Left forelimb (tissue), 1 donor: Measurements from ENCODE around the gene RPL5.
"Not testable (repeated sequence)": the region's sequence is repeated elsewhere in the genome, so short reads cannot be mapped to it uniquely, and the experiment has no call there.

ENCODE experiments used
- DNase-seq: peaks from one replicate; pipeline ENCODE4 v3.0.0-alpha.2; 2018; ENCODE audit warnings: low spot score

RPL5 gene

GRCh38 chr1:92831762-92832536 is at the start of gene RPL5:
Gene RPL5, plus strand, starts transcription at chr1:92832040. Its CDS starts 75 bp downstream, at chr1:92832115.
- DNase-seq, result peak; percentile 98

GRCh38 chr1:92783550-92783949 is 48.3 kb upstream of the RPL5 start:
- not testable (repeated sequence) for DNase-seq

GRCh38 chr1:92784021-92784638 is 47.7 kb upstream of the RPL5 start:
- peak; percentile 75 for DNase-seq

GRCh38 chr1:92784639-92785500 is 47.0 kb upstream of the RPL5 start, which contains the start of gene EVI5:
Gene EVI5, minus strand, starts transcription at chr1:92785108. Its CDS starts 48,562 bp downstream, at chr1:92736546.
- DNase-seq, result peak; percentile 97

GRCh38 chr1:92786111-92786901 is 45.5 kb upstream of the RPL5 start:
- DNase-seq, result no peak

GRCh38 chr1:92790081-92790480 is 41.8 kb upstream of the RPL5 start:
- DNase-seq, result no peak

GRCh38 chr1:92790867-92791266 is 41.0 kb upstream of the RPL5 start:
- no peak for DNase-seq

- no peak for DNase-seq
These were observed 40.3 kb upstream of the RPL5 start for GRCh38 chr1:92791487-92792066.

GRCh38 chr1:92792340-92792782 is 39.5 kb upstream of the RPL5 start:
- DNase-seq, result no peak

- DNase-seq, result no peak
These were observed 36.7 kb upstream of the RPL5 start for GRCh38 chr1:92795166-92795565.

- no peak for DNase-seq
These were observed 34.5 kb upstream of the RPL5 start for GRCh38 chr1:92797297-92797696.

GRCh38 chr1:92797961-92798360 is 33.9 kb upstream of the RPL5 start:
- DNase-seq, result no peak

- no peak for DNase-seq
These were observed 28.5 kb upstream of the RPL5 start for GRCh38 chr1:92803140-92803887.

- no peak for DNase-seq
These were observed 27.1 kb upstream of the RPL5 start for GRCh38 chr1:92804721-92805201.

GRCh38 chr1:92805216-92805615 is 26.6 kb upstream of the RPL5 start:
- DNase-seq, result no peak

GRCh38 chr1:92808381-92808780 is 23.5 kb upstream of the RPL5 start:
- no peak for DNase-seq

GRCh38 chr1:92816732-92817131 is 15.1 kb upstream of the RPL5 start:
- no peak for DNase-seq

GRCh38 chr1:92817137-92817697 is 14.6 kb upstream of the RPL5 start:
- DNase-seq, result no peak

- DNase-seq, result no peak
These were observed 13.7 kb upstream of the RPL5 start for GRCh38 chr1:92817986-92818764.
